AML-193 (cell line): ENCODE measurements around the gene CCDC187.

Experiments
- DNase-seq, 2 experiments: peaks; one replicate each; lab custom pipeline; 2025; lab: John Stamatoyannopoulos, UW

The CCDC187 gene

DNA sequence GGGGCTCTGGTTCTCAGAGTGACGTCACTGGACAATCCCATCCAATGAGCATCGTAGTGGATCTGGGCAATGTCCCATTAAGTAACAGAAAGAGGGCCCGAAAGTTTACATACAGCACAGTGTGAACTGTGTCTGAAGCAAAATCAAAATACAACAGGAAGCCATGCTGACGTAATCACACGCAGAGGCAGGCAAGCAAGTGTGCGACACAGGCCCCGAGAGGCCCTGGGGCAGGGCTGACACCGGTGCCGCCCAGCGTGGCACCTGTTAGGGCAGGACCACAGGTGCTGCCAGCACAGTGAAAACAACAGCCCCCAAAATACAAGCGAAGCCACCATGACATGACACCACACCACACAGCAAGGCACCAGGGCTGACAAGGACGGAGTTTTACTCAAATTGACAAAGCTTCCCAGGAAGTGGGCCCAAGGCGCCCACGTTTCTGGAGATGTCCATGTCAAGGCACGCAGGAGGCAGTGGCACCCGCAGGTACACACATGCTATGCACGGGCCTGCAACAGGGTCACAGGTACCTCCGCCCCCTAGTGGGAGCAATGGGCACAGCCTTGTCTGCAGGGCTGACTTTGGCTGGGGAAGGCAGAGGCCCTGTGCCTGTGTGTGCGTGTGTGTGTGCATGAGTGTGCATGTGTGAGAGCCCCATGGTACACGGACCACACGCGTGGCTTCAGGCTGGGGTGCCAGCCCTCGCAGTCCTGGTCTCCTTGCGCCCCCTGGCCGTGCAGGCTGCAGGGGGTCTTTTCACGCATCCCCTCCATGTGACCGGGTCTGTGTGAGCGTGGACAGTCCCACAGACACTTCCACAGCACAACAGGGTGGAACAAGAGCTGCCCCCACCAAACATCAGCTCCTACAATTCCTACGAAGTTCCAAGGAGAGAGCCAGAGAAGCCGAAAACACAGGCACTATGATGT lies 77.9 kb downstream of the CCDC187 start:
- peak; percentile 38 to 45 for DNase-seq

- no peak for DNase-seq
Observed at GRCh38 chr9:136225366-136225747, 78.5 kb downstream of the CCDC187 start.

GRCh38 chr9:136223871-136224640 lies 79.8 kb downstream of the CCDC187 start:
- DNase-seq: no peak

DNA sequence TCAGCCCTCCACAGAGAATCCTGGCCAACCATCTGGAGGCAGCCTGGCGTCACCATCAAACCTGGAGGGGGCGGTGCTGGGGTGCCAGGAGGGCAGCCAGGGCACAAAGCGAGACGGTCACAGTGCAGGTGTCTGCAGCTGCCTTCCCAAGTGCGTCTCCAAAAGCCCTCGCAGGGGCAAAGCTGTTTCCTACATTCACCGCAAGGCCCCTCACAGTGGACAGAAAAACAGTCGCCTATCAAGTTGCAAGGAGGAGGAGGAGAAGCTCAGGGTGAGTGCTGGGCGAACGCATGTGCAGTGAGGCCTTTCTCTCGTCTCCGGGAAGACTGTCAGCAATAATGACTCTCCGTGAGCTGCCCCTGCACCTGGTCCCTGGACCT lies 81.0 kb downstream of the CCDC187 start:
- no peak for DNase-seq

DNA sequence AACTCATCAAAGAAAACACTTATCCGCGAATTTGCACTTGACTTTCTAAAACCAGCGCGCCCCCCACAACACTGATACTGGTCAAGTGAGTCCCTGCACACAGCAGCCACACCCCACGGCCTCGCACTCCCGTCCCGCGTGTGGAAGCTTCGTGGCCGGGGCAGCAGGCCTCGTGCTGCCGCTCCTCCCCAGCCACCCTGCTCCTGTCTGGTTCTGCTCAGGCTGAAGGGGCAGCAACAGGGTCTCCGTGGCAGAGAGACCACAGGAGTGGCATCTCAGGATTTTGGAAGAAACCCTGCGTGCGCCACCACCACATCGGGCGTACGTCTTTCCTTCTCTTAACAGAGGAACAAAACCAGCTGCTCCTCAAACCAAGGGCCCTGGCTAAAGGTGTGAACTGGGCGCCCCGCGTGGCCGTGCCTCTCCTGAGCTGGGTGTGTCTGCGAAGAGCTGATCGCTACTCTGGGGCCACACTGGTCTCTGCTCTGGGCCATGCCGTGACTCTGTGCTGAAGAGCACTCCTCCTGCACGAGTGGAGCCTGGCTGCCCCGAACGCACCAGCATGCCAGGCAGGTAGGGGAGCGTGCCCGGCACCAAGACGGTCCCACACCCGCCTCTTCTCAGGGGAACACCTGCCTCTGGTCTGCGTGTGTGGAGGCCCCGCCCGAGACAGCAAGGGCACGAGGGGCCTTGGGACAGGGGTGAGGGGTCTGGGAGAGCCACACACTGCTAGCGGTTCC lies 81.6 kb downstream of the CCDC187 start:
- no peak for DNase-seq

- no peak for DNase-seq
Observed at GRCh38 chr9:136220017-136220729, 83.7 kb downstream of the CCDC187 start.

DNA sequence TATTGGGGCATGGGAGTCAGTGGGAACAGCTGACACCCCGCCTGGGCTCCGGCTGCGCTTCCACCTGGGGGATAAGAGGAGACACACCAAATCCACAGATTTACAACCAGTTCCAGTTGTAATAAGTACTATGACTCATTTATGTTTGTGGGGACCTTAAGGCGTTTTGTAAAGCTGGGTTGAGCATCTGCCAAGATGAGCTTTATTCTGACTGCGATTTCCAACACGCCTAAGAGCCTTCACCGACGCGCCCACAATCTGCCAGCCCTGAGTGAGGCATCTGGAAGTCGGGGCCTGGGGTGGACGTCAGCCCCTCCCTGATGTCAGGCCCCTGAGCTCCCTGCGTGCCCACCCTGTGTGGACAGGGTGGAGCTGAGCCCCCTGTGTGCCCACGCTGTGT lies 84.6 kb downstream of the CCDC187 start:
- DNase-seq: no peak

GRCh38 chr9:136218673-136219072 lies 85.2 kb downstream of the CCDC187 start:
- DNase-seq: no peak

DNA sequence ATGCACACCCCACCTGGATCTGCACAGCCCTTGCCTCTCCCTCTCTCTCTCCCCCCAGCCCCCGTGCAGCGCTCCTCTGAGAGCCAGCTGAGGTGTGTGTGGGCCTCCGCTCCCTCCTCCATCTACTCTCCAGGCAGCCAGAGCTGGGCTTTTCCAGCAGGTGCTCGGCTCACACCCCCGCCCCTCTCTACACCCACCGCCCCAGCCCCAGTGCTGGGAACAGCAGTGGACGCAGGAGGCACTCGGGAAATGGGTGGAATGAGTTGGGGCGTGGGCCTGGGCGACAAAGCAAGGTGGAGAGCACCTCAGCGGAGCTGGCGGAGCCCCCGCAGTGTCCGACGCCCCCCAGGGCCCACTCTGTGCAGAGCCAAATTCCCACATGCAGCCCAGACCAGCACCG lies 85.6 kb downstream of the CCDC187 start:
- DNase-seq: no peak

DNA sequence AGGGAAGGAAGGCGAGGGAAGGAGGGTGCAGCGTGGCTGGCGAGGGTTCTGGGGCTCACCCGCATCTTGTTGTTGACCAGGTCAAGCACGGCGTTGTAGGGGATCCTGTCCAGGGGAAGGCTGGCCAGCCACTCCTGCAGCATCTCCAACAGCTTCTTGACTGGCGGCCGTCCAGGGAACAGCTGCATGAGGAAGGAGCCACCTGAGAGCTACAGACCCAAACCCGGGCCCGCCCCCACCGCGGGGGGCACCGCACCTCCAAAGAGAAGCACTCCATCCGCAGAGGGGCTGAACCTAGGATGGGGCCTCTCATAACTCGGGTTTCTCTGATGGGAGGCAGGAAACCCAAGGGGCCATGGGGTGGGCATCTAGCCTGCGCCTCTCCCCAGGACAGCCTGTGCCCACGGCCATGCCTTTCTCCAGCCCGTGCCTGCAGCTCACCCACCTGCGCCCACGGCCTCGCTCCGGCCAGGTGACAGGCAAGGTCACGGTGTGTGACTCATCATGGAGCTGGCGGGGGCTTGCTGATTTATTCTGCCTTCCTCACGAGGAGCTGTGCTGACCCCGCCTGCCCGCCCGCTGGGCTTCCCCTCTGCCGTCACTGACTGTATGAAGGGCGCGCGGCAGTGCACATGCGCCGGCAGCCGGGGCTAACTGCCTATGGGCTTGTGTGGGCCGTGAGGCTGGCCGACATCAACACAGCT lies 87.2 kb downstream of the CCDC187 start:
- DNase-seq: no peak

DNA sequence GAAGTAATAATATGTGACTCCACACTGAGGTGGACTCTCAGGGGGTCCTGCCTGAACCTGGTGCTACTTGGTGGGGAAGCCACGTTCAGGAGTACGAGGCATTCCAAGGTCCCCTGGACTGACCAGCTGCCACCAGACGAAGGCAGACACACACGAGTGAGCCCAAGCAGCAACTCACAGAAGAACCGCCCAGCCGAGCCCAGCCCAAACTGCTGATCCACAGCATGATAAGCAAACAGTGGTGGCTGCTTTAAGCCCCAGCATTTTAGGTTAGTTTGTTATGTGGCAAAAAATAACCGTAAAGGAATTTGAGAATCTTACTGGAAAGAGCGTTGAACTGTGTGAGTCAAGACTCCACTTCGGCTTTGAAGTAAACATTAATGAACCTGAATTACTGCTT lies 90.2 kb downstream of the CCDC187 start:
- DNase-seq: no peak

GRCh38 chr9:136212345-136212950 lies 91.4 kb downstream of the CCDC187 start:
- DNase-seq: no peak

DNA sequence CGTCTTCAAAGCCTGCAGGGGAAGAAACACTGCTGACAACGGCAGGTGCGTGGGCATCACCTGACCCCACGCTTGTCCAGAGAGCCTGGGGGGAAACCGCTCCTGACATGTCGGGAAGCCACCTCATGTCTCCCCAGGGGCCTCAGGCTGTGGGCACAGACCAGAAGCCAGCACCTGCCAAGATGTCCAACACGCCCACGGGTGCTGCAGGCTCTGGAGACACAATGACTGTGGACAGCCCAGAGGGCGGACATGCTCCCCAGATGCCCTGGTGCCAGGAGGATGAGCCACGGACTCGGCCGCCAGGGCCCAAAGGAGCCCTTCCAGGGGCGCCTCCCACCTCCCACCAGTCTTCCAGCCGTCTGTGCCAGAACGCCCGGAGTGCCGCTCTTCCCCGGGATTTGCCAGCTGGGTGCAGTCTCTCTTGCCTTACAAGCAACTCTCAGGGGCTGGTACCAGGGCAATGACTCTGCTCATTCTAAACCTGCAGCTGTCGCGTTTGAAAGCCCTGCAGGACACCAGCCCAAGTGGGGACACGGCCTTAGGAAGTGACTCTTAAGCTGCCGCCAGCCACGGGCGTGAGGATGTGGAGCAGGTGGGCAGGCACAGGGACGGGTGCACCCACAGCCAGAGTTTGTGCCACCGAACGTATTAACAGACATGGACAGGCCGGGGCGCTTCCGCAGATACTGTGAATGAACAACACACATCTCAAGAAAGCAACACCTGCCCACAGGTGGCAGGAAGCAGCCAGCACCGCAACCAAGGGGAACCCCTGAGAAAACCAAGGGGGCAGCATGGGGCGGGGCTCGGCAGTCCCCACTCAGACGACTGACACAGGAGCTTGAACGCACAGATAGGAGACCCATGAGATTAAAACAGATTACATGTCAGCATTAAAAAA lies 92.2 kb downstream of the CCDC187 start:
- DNase-seq: no peak

DNA sequence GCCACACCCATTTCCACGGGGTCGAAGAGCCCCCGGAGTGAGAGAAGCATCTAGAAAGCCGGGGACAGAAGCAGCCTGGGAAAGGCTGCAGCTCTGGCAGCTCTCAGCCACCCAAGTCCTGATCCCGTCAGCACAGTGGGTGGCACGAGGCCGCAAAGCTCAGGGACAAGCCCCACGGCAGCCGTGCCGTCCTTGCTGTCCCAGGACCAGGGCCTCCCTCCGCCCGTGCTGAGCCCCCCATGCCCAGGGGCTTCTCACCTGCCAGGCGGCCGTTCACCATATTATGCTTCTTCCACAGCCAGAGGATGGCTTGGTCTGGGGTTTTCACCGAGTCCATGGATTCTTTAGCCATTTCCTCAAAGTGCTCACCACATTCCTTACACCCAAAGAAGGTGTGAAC lies 92.9 kb downstream of the CCDC187 start:
- DNase-seq: no peak

DNA sequence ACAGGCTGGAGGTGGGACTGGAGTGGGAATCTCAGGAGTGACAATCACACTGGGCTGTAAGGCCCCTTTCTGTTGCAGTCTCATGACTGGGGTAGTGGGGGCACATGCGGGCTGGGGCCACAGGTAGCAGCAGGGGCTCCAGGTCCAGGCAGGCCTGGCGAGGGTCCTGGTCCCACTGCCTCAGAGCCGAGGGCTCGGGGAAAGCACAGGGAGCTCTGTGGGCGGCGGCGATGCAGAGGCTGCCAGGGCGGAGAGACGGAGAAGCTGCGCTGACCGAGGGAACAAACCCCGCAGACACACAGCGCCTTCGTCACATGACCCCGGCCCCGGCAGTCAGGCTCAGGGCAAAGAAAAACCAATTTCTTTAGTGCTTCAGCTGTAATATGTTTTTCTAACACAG lies 93.6 kb downstream of the CCDC187 start:
- DNase-seq: no peak

GRCh38 chr9:136209786-136210185 lies 94.1 kb downstream of the CCDC187 start:
- DNase-seq: no peak

DNA sequence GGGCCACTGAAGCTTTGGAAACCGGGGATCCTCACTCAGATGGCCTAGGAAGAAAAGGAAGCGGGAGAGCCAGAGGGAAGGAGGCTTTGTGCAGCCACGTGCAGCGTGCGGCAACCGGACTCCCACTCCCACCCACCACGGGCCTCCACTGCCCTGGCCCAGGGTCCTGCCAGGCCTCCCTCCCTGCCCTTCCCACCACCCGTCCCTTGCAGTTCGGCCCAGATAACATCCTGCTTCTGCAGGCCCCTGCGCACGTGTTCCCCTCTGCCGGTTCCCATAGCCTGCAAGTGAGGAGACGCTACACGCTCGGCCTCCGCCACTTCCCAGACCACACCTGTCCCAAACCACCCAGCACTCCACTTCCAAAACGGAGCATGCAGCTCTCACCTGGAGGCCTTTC lies 94.7 kb downstream of the CCDC187 start:
- DNase-seq: no peak

DNA sequence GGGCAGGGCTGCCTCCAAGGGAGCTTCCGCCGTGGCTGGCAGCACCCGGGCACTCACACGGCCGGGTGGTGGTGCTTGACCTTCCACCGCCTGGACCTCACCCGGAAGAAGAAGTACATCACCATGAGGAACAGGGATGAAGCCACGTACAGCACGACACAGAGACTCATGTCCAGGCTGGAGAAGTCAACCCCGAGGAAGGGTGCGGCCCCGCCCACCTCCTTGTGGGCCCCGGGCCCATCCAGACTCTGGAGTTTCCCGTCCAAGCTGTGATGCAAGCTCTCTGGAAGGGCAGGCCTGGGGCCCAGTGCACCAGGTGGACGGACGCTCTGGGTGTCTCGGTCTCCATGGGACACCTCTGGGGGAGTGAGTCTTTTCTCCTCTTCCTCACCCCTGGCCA lies 95.2 kb downstream of the CCDC187 start:
- DNase-seq: no peak

DNA sequence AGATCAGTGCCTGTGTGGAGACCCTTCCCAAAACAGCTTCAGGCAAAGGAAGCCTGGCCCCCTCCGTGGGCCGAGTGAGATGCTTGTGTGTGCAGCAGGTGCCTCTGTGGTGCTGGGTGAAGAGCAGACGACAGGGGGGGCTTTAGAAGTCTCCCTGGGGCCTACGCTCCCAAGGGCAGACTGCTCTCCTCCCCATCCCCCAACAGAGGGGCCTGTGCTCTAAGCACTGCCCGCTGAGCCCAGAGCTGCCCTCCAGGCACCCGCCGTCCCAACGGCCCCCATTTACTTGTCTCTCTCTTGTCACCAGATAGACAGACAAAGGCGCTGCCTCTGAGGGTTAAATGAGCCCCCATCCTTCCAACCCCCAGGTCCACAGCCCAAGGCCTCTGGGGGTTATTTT lies 96.3 kb downstream of the CCDC187 start:
- no peak for DNase-seq
